Smooth muscle cell (in vitro differentiated cells): ENCODE data around the gene MCF2L2. TPM values are rescaled to one million over a fixed set of nuclear protein-coding genes. Genes with fewer than 3 reads are reported as not detected.

Experiments
- DNase-seq: peaks from one replicate; lab custom pipeline; 2025; ENCODE audit not compliant: unreplicated experiment; lab: John Stamatoyannopoulos, UW
- H2AFZ ChIP-seq: fragments of 200-600 bp; sonication (generic); 2 replicates; pipeline ENCODE4 v1.6.0; 2016; ENCODE audit warnings: antibody characterized with exemption, low read depth, mild to moderate bottlenecking
- H3F3A ChIP-seq: fragments of 200-600 bp; sonication (generic); 2 replicates; pipeline ENCODE4 v1.6.0; 2017; ENCODE audit warnings: antibody characterized with exemption, low read depth
- H3K27ac ChIP-seq: fragments of 200-600 bp; sonication (generic); 2 replicates; pipeline ENCODE4 v1.5.1; 2016; ENCODE audit warnings: low read depth, mild to moderate bottlenecking
- H3K27me3 ChIP-seq: fragments of 200-600 bp; sonication (generic); 2 replicates; pipeline ENCODE4 v1.6.1; 2016; ENCODE audit warnings: low read depth, mild to moderate bottlenecking
- H3K36me3 ChIP-seq: fragments of 200-600 bp; sonication (generic); 2 replicates; pipeline ENCODE4 v1.5.1; 2016; ENCODE audit warnings: low read depth
- H3K4me1 ChIP-seq: fragments of 200-600 bp; sonication (generic); 2 replicates; pipeline ENCODE4 v1.5.1; 2016; ENCODE audit warnings: low read depth
- H3K4me2 ChIP-seq: fragments of 200-600 bp; sonication (generic); 2 replicates; pipeline ENCODE4 v1.6.0; 2016; ENCODE audit warnings: mild to moderate bottlenecking
- H3K4me3 ChIP-seq: fragments of 200-600 bp; sonication (generic); 2 replicates; pipeline ENCODE4 v1.5.1; 2016; ENCODE audit warnings: mild to moderate bottlenecking
- H3K79me2 ChIP-seq: fragments of 200-600 bp; sonication (generic); 2 replicates; pipeline ENCODE4 v1.6.0; 2016; ENCODE audit warnings: low read depth, mild to moderate bottlenecking
- H3K9ac ChIP-seq: fragments of 200-600 bp; sonication (generic); 2 replicates; pipeline ENCODE4 v1.6.0; 2016; ENCODE audit warnings: low read depth
- H3K9me3 ChIP-seq: fragments of 200-600 bp; sonication (generic); replicated peaks from 2 replicates; pipeline ENCODE4 v1.5.1; 2016; ENCODE audit warnings: low read depth
- H4K20me1 ChIP-seq: fragments of 200-600 bp; sonication (generic); 2 replicates; pipeline ENCODE4 v1.6.0; 2016; ENCODE audit warnings: low read depth
- CTCF ChIP-seq: fragments of 200-600 bp; sonication (generic); IDR thresholded peaks from 2 replicates; pipeline ENCODE4 v1.5.1; 2017; ENCODE audit warnings: borderline replicate concordance, mild to moderate bottlenecking, antibody characterized with exemption; ENCODE audit not compliant: insufficient read depth, poor library complexity, severe bottlenecking
- WGBS: methylation state at CpG from one replicate; pipeline ENCODE4 v1.1.7; 2016; ENCODE audit warnings: low lambda C conversion rate; 5-methylcytosine and 5-hydroxymethylcytosine counted together
- polyA plus RNA-seq: library from polyadenylated mRNA; unstranded; fragments of >200 nt; fragmentation: Nextera tagmentation; extraction: Ambion mirVana; gene quantifications from 2 replicates; pipeline ENCODE4 v1.2.1, GENCODE V29; 2016
- total RNA-seq: library from RNA; depleted of rRNA; stranded (reverse); fragments of >200 nt; gene quantifications from 2 replicates; pipeline ENCODE4 v1.2.3, GENCODE V29; 2014

Gene MCF2L2
- total and polyA plus RNA-seq, 2 experiments from 2014 or later = 0.09 TPM; not detected in 1

- H3K79me2 ChIP-seq = no peaks in the 10 kb centered on the region
- 87% methylated on average over 1 of the region's 1 CpG for WGBS
- H3F3A ChIP-seq = no peaks in the 10 kb centered on the region
- no peak overlapping the region for H3K4me3 ChIP-seq
- TF ChIP-seq CTCF = no peak
- no peak overlapping the region for H3K27ac ChIP-seq
- H3K4me2 ChIP-seq = no peak overlapping the region
- H3K27me3 ChIP-seq = no peaks in the 10 kb centered on the region
- H3K9ac ChIP-seq = no peak overlapping the region
- peaks cover 17% of the 10 kb centered on the region for H3K4me1 ChIP-seq
- no peaks in the 10 kb centered on the region for H3K36me3 ChIP-seq
- H3K9me3 ChIP-seq = no peaks in the 10 kb centered on the region
- H4K20me1 ChIP-seq = no peaks in the 10 kb centered on the region
- DNase-seq = no peak
- no peak overlapping the region for H2AFZ ChIP-seq
These were observed 10.3 kb upstream of the MCF2L2 start for GRCh38 chr3:183438735-183439134.

GRCh38 chr3:183437666-183438564, 9.5 kb upstream of the MCF2L2 start:
- peaks cover 2% of the 10 kb centered on the region for H3K27me3 ChIP-seq
- H4K20me1 ChIP-seq = no peaks in the 10 kb centered on the region
- TF ChIP-seq CTCF = no peak
- 83% methylated on average over 6 of the region's 6 CpGs for WGBS
- no peak overlapping the region for H3K4me2 ChIP-seq
- no peaks in the 10 kb centered on the region for H3K9me3 ChIP-seq
- no peak overlapping the region for H3K9ac ChIP-seq
- no peaks in the 10 kb centered on the region for H3F3A ChIP-seq
- H3K36me3 ChIP-seq = no peaks in the 10 kb centered on the region
- peaks cover 17% of the 10 kb centered on the region for H3K4me1 ChIP-seq
- H2AFZ ChIP-seq = no peak overlapping the region
- DNase-seq = no peak
- no peak overlapping the region for H3K4me3 ChIP-seq
- H3K79me2 ChIP-seq = no peaks in the 10 kb centered on the region
- H3K27ac ChIP-seq = no peak overlapping the region

- Histone ChIP-seq H3K4me3 (no peak overlapping the region), H3K9ac (no peak overlapping the region), H3K9me3 (no peaks in the 10 kb centered on the region), H2AFZ (no peak overlapping the region), H3K27me3 (peaks cover 3% of the 10 kb centered on the region), H3F3A (no peaks in the 10 kb centered on the region), H3K27ac (no peak overlapping the region), H3K4me1 (peaks cover 17% of the 10 kb centered on the region), H3K79me2 (no peaks in the 10 kb centered on the region), H3K36me3 (no peaks in the 10 kb centered on the region), H3K4me2 (no peak overlapping the region), H4K20me1 (no peaks in the 10 kb centered on the region)
- 68% methylated on average over 1 of the region's 1 CpG for WGBS
- DNase-seq = no peak
- TF ChIP-seq CTCF = no peak
These were observed 8.6 kb upstream of the MCF2L2 start for GRCh38 chr3:183437061-183437460.
